HG02642 (cell line): ENCODE measurements around the gene BCAR3.

ENCODE experiments used
- ATAC-seq: cut with Tn5 transposase; IDR thresholded peaks from one replicate; pipeline ENCODE4 v1.9.1; 2021; ENCODE audit warnings: mild to moderate bottlenecking; ENCODE audit not compliant: unreplicated experiment, poor library complexity

The BCAR3 gene

DNA sequence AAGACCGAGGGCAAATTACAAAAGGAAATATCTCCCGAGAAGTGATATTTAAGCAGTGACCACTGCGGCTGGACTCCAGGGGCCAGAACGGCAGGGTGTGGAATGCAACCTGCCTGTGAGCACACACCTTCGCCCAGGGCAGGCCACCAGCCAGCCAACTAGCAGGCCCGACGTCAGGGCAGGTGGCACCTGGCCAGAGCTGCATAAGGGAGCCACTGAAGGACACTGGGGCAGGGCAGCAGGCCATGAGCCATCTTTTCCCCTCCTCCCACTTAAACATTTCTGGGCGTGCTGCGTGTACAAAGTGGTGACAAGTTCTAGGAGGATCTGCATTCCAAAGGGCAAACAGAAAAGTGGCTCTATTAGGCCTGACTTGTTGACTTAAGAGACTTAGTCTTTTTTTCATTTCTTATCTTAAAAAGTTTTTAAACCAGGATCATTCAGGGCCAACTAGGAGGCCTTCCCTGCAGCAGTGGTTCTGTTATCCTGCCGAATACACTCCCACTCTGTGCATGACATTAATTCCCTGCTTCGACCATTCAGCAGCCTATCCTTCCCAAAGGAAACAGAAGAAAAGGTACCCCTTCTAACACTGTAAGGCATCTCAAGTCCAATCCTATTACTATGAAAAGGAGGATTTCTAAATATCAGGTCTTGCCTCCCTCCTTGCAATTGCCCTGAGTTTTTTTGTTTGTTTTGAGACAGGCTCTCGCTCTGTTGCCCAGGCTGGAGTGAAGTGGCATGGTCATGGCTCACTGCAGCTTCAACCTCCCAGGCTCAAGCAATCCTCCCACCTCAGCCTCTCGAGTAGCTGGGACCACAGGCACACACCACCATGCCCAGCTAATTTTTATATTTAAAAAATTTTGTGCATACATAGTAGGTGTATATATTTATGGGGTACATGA lies 96.3 kb downstream of the BCAR3 start:
- no peak for ATAC-seq

DNA sequence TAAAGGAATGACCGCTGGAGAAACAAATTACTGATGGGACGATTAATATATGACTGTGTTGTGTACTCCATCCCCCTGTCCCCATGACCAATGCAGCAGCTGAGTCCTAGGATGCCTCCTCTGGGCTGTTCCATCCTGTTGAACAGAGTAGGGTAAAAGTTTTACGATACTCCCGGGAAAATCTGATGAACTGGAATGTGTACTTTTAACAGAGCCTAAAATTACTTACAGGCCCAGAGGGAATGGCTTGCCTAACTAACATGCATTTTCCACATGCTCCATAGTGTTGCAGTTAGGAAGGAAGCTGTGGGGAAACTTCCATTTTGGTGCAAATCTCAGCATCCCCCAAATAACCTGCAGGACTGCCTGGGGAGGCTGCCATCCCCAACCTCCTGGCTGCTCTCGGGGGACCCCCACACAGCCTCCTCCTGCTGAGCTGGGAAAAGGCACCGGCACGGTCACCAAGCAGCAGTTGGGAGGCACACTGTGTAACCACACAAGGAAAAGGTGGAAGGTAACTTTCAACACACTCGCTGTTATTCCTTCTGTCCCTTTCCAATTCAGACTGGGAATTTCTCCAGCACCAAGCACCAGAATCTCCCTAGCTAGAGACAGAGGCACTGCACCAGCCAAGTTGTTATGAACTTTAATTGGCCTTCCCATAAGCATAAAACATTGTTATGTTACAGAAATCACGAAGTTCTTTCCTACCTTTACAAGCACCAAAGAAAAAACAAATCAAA lies 97.2 kb downstream of the BCAR3 start:
- no peak for ATAC-seq

DNA sequence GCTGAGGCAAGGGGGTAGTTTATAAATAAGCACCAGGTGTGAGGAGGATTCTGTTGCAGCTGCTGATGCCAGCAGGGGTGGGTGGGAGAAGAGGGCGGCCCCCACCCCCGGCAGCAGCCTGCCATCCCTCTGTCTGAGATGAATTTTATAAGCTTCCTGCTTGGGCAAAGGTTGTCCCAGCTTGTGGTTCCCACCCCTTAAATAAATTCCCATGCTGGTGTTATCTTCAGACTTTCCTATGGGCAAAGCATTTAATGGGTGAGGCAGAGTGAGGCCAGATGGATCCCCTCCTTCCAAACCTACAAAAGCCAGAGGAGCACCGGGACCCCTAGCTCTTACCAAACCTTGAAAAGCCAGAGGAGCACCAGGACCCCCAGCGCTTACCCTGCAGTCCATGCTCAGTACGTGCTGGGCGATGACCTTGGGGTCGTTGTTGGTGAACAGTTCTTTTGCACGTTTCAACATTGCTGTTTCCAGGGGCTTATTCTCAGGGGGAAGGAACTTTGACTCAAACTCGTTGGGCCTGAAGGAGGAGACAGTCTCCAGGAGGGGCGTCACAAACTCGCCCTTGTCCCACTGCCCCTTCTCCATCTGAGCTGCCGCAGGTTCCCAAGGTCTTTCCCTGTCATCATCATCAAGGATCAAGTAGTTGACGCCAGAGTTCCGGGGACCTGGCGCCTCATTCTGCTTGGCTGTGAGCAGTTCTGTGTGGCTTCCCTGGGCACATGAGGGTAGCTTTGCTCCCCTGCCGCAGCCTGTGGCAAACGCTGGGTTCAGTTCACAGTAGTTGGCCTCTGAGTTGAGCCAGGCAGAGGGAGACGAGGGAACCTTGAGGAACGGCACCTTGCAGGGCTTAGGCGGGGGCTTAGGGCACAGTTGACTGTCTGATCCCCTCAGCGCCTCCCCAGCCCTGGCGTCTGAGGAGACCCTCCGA lies 99.5 kb downstream of the BCAR3 start:
- no peak for ATAC-seq

DNA sequence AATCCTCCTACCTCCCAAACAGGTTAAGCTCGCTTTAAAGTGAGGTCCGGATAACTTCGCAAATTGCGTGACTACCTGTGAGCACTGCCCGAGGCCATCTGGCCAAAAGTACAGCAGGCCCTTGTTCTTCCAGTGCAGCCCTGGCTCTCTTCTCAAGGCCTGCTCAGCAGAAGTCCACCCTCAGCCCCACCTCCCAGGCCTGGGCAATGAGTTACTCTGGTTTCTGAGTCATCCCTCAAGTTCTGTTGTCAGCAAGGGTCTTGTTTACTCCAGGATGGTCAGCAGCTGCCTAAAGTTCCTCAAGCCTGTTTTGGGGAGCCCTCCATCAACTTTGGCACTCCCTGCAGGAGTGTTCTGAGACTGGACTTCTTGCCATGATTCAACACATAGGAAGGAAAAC lies 101.7 kb downstream of the BCAR3 start:
- no peak for ATAC-seq

DNA sequence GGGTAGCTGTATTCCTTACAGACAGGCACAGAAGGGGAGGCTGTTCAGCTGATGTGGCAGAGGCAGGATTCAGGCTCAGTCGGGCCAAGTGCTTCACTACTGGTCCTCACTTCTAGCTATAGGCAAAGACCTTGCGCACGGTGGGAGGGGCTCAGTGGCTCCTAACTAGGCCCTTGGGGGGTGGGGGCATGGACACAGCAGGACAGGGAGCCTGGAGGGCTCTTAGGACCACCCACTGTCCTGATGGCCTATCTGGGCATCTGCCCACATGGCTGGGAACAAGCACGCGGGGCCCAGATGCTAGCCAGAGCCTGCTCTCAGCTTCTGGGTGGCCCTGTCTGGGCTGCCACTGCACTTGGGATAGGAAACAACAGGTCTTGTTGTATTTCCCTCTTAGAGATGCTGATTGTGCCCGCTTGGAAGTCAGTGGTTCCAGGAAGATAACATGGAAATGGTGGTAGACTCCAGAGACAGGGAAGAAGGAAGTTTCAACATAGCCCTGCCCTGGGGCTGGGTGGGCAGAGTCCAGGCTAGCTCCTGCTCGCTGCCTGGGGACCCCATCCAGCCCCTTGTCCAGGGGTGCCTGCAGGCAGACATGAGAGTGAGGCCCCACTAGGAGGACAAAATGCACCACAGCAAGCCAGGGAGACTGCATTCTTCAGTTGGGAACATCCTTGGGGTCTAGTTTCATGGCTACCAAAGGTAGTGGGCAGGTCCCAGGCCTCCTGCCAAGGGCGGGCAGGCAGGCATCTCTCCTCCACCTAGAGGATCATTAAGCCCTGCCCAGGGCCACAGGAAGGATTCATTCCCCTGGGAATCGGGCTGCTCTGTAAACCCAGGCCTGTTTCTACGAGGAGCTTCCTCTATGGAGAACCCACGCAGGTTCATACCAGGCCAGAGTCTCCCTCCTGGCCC lies 102.5 kb downstream of the BCAR3 start:
- no peak for ATAC-seq

DNA sequence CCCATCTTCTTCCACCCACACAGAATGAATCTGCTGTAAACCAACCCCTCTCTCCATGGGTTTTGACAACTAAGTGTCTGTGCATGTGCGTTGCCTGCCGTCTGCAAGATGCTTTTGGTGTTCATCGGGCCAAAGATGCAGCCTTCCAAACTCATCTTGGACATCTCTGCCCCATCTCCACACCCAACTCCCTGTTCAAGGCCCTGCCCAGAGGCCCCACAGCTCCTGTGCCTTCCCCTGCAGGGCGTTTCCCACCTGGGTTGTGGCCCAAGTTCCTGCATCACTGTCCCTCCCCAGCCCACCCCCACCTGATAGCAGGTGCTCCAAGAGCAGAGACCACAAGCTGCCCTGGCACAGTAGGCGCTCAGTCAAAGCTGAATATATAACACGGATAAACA lies 103.2 kb downstream of the BCAR3 start:
- ATAC-seq: no peak

DNA sequence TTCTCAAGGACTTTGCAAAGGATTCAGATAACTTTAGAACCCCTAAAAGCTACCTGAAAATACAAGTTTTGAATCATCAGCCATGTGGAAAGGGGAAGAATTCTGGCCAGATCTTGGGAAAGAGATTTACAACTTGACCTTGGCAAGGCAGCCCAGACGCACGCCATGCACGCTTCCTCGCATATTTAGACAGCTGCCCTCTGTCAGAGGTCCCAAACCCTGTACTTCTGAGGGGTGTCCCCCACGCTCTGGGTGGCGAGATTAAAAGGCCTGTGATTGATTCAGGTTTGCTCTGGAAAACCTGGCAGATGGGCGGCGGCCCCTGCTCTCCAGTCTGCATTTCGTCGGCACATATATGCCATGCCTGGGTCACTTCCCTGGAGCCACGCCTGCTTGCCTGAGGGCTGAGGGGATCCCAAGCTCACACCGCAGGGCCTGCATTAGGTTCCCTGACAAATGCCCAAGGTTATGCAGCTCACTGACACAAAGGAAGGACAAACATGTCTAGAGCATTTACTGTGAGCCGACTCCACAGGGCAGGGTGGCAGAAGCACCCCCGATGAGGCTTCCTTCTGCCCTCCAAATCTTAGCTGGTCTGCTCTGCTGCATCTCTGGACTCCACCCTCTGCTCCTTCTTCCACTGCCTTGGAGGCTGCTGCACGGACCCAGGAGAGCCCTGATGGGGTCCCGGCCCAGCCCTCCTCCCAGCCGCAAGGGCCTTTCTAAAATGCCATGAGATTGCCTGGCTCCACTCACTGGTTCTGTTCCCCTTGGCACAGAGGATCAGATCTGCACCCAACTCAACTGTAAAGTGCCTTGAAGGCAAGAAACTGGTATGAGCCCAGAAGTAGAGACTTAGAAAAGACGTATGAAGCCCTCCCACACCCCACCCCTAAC lies 103.9 kb downstream of the BCAR3 start:
- ATAC-seq: no peak

DNA sequence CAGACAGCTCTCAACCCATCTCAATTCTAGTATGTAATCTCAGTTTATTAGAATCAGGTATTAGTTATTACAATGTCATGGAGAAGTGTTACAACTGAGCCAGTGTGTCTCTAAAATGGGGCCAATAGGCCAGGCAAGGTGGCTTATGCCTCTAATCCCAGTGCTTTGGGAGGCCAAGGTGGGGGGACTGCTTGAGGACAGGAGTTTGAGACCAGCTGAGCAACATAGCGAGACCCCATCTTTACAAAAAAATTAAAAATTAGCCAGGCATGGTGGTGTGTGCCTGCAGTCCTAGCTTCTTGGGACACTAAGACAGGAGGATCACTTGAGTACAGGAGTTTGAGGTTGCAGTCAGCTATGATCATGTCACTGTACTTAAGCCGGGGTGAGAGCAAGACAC lies 104.9 kb downstream of the BCAR3 start:
- no peak for ATAC-seq

DNA sequence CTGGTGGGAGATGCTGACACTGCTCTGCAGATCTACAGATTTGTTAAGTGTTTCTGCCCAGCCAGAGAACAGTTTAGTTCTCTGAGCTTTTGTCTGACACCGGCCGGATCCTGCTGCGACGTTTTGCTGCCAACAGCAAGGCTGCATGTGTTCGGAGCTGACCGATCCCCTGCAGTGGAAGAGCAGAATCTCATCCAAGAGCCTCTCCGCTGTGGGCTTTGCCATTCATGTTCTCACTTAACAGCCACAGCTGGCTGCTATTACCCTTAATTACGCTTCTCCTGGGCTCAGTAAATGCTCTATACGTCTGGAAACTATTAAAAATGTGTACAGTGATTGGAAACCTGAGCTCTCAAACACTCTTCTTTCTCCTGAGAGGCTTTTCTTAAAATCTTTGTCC lies 105.3 kb downstream of the BCAR3 start:
- ATAC-seq: no peak

DNA sequence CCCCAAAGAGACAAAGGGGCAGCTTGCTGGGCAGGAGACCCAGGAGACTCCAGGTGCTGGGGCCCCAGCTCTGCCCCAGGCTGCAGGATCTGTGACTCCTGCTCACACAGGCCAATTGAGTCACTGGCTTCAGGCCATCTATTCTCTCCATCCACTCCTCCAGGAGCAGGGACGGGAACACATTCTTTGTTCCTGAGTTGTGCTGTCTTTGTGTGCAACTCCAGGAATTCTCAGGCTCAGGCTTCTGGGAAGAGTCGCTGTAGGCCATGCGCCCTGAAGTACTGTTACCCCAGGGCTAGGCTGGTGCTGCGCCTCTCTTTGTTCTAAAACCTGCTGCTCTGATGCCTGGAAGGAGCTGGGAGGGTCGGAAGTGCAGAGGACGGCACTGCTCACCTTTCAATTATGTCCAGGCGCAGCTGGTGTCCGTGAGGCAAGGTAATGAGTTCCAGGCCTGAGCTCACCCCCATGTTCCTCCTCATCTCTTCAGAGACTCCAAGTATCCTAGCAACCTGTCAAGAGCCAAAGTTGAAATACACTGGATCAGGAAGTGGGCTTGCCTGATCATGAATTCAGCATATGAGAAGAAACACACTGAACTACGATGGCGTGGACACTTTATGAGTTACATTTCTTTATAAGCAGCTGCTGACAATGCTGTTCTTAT lies 105.9 kb downstream of the BCAR3 start:
- no peak for ATAC-seq

DNA sequence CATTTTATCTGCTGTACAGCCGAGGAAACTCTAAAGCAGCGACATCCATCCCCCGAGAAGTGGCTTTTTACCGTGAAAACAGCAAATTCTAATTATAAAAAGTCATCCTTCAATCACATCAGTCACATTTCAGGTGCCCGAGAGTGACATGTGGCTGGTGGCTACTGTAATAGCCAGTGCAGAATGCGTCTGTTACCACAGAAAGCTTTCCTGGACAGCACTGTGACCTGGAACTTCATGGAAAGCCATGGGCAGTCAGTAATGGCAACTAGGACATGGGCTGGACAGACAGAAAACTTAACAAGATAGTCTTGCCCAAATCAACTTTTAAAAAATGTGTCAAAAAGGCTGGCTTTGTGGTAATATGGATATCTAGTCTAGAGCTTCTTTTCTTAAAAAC lies 106.6 kb downstream of the BCAR3 start:
- no peak for ATAC-seq

DNA sequence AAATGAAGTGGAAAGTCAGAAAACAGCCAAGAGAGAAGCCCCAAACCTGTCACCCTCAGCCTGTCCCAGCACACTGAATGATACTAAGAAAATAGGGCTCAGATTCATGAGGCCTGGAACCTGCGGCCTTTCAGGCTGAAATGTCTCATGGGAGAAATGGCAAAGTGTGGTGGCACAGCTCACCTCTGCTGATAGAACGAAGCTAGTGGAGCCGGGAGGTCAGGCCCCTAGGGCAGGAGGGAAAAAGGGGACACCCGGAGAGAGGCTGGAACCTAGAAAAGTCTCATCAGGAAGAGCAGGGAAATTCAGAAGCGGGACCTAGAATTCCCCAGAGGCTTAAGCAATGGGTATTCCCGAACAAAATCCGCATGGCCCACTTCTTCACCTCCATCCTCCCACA lies 107.1 kb downstream of the BCAR3 start:
- no peak for ATAC-seq

DNA sequence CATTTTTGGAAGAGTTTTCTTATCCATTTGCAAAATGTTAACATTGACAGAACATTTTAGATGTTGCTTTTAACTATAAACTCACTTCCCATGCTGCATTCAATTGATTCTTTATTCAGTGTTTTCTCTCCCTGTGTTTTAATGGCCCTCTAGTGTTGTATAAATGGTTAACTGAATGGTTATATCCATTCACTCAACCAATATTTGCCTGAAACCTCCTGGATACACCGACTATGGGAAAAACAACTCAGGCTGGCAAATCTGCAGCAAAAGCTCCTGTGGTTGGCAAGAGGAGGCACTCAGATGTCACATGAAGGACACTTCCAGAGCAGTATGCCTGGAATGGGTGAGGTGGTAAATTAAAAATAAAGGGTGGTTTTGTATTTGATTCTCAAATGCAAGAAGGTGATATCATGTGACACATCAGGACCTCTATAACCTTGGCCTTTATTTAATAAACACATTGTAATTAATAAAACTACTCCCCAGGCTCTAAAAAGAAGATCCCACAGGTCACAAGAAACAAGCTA lies 107.6 kb downstream of the BCAR3 start:
- ATAC-seq: no peak

DNA sequence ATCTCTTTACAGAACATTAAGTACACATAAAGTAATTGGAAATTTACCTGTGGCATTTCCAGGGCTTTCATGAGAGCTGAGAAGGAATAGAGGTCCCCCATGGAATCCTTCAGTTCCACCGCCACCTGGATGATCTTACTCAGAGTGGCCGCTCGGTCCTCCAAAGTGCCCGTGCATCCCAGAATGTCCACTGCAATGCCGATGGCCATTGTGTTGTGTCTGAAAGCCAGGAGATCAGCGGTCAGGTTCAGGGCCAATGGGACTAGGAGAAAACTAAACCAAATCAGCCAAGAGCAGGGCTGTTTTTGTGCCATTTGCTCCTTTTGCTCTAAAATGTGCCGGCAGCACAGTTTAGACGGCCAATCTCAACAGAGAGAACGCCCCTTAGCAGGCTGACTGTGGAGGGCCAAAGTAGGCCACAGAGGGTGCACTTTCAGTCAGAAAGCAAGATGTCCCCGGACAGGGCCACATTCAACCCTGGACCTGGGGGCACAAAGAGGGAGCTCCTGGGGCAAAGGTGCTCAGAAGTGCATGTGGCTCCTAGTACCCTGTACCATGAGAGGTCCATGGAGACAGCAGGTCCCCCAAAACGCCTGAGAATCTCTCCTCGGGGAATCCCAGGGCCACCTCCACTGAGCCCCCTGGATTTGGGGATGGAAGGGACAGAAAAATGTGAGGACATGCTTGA lies 109.9 kb downstream of the BCAR3 start:
- no peak for ATAC-seq

DNA sequence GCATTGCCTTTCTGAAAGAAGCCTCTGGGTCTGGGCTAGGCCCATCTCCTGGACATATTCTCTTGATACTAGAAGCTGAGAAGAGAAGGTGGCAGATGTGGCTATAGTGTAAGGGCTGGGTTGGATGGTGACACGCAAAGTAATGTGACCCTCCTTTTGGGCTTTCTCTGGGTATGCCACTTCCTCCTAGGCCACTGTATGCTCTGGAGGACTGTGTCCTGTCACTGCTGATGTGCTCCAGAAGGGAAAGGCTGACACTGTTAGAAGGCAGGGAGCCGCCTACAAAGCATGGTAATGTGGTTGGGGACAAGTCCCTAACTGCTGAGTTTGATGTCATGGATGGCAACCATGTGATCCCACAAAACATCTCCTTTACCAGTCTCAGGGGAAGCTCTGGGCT lies 112.1 kb downstream of the BCAR3 start:
- no peak for ATAC-seq

DNA sequence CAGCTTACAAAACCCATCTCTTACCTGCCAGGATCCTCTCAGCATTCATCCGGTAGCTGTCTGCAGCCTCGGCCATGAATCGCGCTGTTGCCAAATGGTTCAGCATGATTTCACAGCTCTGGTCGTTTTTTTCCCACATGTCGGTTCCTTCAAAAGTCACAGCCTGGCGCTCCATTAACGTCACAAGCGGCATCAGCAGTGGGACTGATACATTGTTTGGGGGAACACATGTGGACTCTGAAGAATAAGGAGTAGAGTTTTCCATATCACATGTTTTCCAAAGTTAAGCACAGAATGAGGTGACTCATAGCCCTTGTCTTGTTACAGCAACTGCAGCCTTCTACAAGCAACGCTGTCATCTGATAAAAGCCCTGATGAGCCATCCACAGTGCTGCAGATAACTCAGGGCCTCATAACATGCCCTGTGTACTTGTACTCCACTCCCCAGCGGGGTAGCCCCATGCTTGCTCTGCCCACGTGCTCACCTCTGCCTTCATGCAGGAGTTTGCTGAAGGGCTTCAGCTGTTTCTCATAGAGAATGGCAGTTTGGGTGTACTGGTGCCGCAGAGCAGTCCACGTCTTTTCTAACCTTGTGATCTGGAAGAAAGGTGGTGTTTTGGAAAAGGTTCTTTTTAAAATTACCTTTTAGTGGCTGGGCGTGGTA lies 114.2 kb downstream of the BCAR3 start:
- ATAC-seq: no peak

DNA sequence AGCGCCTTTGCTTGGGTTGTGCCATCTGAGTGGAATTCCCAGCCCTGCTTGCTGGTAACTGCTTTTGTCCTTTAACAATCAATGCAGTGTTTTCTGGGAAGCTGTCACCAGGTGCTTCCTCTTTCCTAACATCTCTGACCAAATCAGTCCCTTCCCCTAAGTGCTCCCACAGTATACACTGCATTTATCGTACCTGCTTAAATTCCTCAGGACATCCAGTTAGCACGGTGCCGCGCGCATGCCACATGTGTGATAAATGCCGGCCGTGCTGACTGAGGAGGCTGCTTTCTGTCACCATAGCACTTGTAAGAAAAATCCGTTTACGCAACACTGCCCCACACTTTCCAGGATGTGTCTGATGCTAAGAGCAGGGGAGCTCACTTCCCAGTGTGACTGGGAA lies 115.4 kb downstream of the BCAR3 start:
- no peak for ATAC-seq
